Caco-2 (cell line): Measurements from ENCODE around the gene EHD1. TPM values are rescaled to one million over a fixed set of nuclear protein-coding genes. Genes with fewer than 3 reads are reported as not detected.

ENCODE experiments used
- BruUV-seq: library from RNA; stranded (reverse); fragments of 400-500 nt; replicated peaks from 2 replicates; lab custom pipeline; 2021; lab: Mats Ljungman, UMichigan
- CTCF ChIA-PET: fragments of 300-600 bp; sonication (Branson Sonifier 250); formaldehyde crosslinking; loops from one replicate; lab custom pipeline; 2022; ENCODE audit warnings: antibody characterized with exemption; lab: Charles Lee
- POLR2A ChIA-PET: fragments of 300-600 bp; sonication (Branson Sonifier 250); formaldehyde crosslinking; loops from one replicate; lab custom pipeline; 2022; ENCODE audit warnings: antibody characterized with exemption; lab: Charles Lee
- DNase-seq, 2 experiments: peaks; one replicate each; pipeline versions ENCODE4 v3.0.0 to v3.0.0-alpha.2; 2020 to 2022
- H3K27me3 ChIP-seq: replicated peaks from 2 replicates; pipeline ENCODE4 v1.6.0; 2011; ENCODE audit warnings: low read length; ENCODE audit not compliant: control insufficient read depth, insufficient read depth
- H3K36me3 ChIP-seq: 2 replicates; pipeline ENCODE4 v1.5.1; 2011; ENCODE audit warnings: low read length; ENCODE audit not compliant: control insufficient read depth, insufficient read depth
- H3K4me1 ChIP-seq: fragments of 250-450 bp; sonication (Bioruptor Pico); 2 replicates; pipeline ENCODE4 v1.5.1; 2020; ENCODE audit warnings: mild to moderate bottlenecking
- H3K4me3 ChIP-seq: 2 replicates; pipeline ENCODE4 v1.5.1; 2011; ENCODE audit warnings: low read depth, mild to moderate bottlenecking, control low read depth, low read length
- H3K9me3 ChIP-seq: fragments of 250-450 bp; sonication (Bioruptor Pico); 2 replicates; pipeline ENCODE4 v1.5.1; 2020; ENCODE audit warnings: mild to moderate bottlenecking, moderate library complexity
- H3K27ac Mint-ChIP-seq: one replicate; pipeline ENCODE4 v1.8.0; 2022; ENCODE audit warnings: mixed read lengths; ENCODE audit not compliant: unreplicated experiment
- H3K27me3 Mint-ChIP-seq: one replicate; pipeline ENCODE4 v1.8.0; 2022; ENCODE audit warnings: mixed read lengths; ENCODE audit not compliant: insufficient read depth, unreplicated experiment
- H3K36me3 Mint-ChIP-seq: one replicate; pipeline ENCODE4 v1.8.0; 2022; ENCODE audit warnings: mild to moderate bottlenecking, mixed read lengths; ENCODE audit not compliant: insufficient read depth, unreplicated experiment
- H3K4me1 Mint-ChIP-seq: one replicate; pipeline ENCODE4 v1.8.0; 2022; ENCODE audit warnings: low read depth, mixed read lengths; ENCODE audit not compliant: unreplicated experiment
- H3K4me3 Mint-ChIP-seq: one replicate; pipeline ENCODE4 v1.8.0; 2022; ENCODE audit warnings: mild to moderate bottlenecking, moderate library complexity, mixed read lengths; ENCODE audit not compliant: unreplicated experiment
- H3K9me3 Mint-ChIP-seq: one replicate; pipeline ENCODE4 v1.8.0; 2022; ENCODE audit warnings: mixed read lengths; ENCODE audit not compliant: unreplicated experiment
- CTCF ChIP-seq, 2 experiments: fragments of 200-600 bp in 1 of 2; IDR thresholded peaks; 1 replicate in 1 of 2; 2 replicates in 1 of 2; pipeline versions ENCODE4 v1.5.1 to v1.8.0; 2011 to 2022; ENCODE audit warnings: antibody characterized with exemption in 1 of 2, control low read depth in 1 of 2, inconsistent platforms in 1 of 2, low read depth in 1 of 2, low read length in 1 of 2, mild to moderate bottlenecking in 1 of 2, moderate library complexity in 1 of 2; ENCODE audit not compliant: insufficient read depth in 1 of 2, severe bottlenecking in 1 of 2, unreplicated experiment in 1 of 2
- intact Hi-C: fragments of 100-400 bp; cut with micrococcal nuclease; formaldehyde crosslinking; loops from one replicate; pipeline ENCODE4 v1.10.0; 2022; ENCODE audit not compliant: unreplicated experiment
- total RNA-seq: library from RNA; stranded (reverse); gene quantifications from 2 replicates; pipeline ENCODE4 v1.2.3, GENCODE V29; 2022

EHD1 gene
- total RNA-seq, 1 experiment from 2014 or later, result 129 TPM

GRCh38 chr11:64851831-64852351, 26.5 kb downstream of the EHD1 start:
- H3K4me1 ChIP-seq, result peaks cover 43% of the 10 kb centered on the region

DNA sequence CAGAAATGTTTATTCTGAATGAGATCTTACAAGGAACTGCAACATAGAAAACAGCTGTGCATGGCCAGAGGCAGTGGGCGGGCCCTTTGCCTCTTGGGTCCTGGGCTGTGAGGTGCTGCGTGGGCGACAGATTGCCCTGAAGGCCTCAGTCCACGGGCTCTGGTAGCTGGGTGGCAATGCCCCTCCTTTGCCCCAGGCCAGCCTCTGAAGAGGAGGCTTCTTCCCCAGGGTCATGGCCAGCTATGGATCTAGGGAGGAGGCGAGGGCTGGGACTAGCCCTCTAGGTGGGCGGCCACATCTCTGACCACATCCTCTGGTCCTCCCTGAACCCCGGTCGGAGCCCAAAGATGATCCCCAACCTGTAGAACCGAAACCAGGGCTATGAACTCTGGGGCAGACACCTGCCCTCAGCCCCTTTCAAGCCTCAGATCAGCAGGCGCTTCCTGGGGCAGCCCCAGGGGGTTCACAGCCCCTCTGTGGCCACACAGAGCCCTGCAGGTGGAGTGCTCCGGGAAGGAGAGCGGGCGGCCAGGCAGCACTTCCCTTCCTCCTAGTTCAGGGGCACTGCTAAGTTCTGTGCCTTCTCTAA, 27.3 kb downstream of the EHD1 start:
- H3K4me1 Mint-ChIP-seq, result peaks cover 29% of the 10 kb centered on the region
- no peaks in the 10 kb centered on the region for H3K27me3 ChIP-seq
- BruUV-seq, result no TSS peak
- H3K36me3 Mint-ChIP-seq, result peaks cover 60% of the 10 kb centered on the region
- no peaks in the 10 kb centered on the region for H3K9me3 ChIP-seq
- H3K4me3 Mint-ChIP-seq, result no peak overlapping the region
- DNase-seq, result peak in 1 of 2 experiments; percentile 34
- H3K27ac Mint-ChIP-seq, result no peak overlapping the region
- peaks cover 39% of the 10 kb centered on the region for H3K4me1 ChIP-seq
- no peaks in the 10 kb centered on the region for H3K36me3 ChIP-seq
- H3K27me3 Mint-ChIP-seq, result no peaks in the 10 kb centered on the region
- ChIA-PET POLR2A (no interaction called here), CTCF (interaction anchor here (0.6 to 1.0 kb wide), 4 partner anchors 134 to 162 kb away, joined by 3 to 4 read pairs (median 4); partner anchors contain the start of gene BATF2)
- no peak overlapping the region for H3K4me3 ChIP-seq
- TF ChIP-seq CTCF (IDR thresholded peaks at IDR 0.05; ENCODE audit: insufficient read depth in 1 of 2, low read depth in 1 of 2, low read length in 1 of 2, severe bottlenecking in 1 of 2, unreplicated experiment in 1 of 2), result peak in 1 of 2 experiments; percentile 31
- intact Hi-C loops, result no loop called here
- H3K9me3 Mint-ChIP-seq, result no peaks in the 10 kb centered on the region

More at GRCh38 chr11:64851831-64852351, 26.5 kb downstream of the EHD1 start:
- Histone ChIP-seq H3K36me3 (0 out of 2 replicates have a peak, but pooled peaks cover 1% of the 10 kb centered on the region), H3K4me3 (no peak overlapping the region), H3K27me3 (no peaks in the 10 kb centered on the region), H3K9me3 (no peaks in the 10 kb centered on the region)
- H3K4me3 Mint-ChIP-seq, result no peak overlapping the region
- ChIA-PET CTCF (no interaction called here), POLR2A (no interaction called here)
- peaks cover 30% of the 10 kb centered on the region for H3K4me1 Mint-ChIP-seq
- H3K27me3 Mint-ChIP-seq, result no peaks in the 10 kb centered on the region
- no TSS peak for BruUV-seq
- no peaks in the 10 kb centered on the region for H3K9me3 Mint-ChIP-seq
- peak overlapping the region; percentile 69 for H3K27ac Mint-ChIP-seq
- H3K36me3 Mint-ChIP-seq, result peaks cover 66% of the 10 kb centered on the region
- no peak for TF ChIP-seq CTCF (IDR thresholded peaks at IDR 0.05; ENCODE audit: insufficient read depth in 1 of 2, low read depth in 1 of 2, low read length in 1 of 2, severe bottlenecking in 1 of 2, unreplicated experiment in 1 of 2)
- DNase-seq, result no peak
- intact Hi-C loops, result no loop called here

DNA sequence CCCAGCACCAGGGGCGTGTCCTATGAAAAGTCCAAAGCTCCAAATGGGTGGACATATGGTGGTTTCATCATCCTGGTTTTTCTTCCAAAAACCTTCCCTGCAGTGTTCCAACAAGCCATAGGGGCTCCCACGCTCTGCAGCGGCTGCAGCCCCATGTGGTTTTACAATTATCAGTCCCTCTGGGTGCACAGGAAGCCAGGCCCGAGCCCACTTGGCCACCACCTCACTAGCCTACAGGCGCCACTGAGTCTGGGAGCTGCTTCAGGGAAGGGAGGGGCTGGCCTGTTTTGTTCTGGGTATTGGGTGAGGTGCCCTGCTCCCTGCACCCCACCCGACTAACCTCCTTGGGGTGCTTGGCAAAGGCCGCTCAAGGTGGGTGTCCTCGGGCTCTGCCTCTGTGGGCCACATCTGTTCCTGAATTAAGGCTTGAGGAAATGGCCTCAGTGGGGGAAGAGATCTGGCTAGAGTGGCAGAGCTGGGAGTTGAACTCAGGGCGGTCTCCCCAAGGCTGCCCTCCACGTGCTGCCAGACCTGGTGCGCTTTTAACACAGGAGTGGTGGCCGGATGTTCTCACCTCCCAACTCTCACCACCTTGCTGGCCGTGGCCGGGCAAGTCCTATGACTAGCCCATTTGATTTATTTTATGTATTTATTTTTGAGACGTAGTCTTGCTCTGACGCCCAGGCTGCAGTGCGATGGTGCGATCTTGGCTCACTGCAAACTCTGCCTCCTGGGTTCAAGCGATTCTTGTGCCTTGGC, 28.6 kb downstream of the EHD1 start:
- no peak overlapping the region for H3K4me3 Mint-ChIP-seq
- peaks cover 22% of the 10 kb centered on the region for H3K4me1 Mint-ChIP-seq
- BruUV-seq, result no TSS peak
- no peak for DNase-seq
- Histone ChIP-seq H3K9me3 (no peaks in the 10 kb centered on the region), H3K27me3 (no peaks in the 10 kb centered on the region), H3K4me1 (peaks cover 26% of the 10 kb centered on the region), H3K36me3 (no peaks in the 10 kb centered on the region; the same call in 1 of the 2 replicates), H3K4me3 (no peak overlapping the region)
- H3K27me3 Mint-ChIP-seq, result no peaks in the 10 kb centered on the region
- H3K36me3 Mint-ChIP-seq, result peaks cover 54% of the 10 kb centered on the region
- no peaks in the 10 kb centered on the region for H3K9me3 Mint-ChIP-seq
- ChIA-PET POLR2A (interaction anchor here (1.0 kb wide), 1 partner anchor 21 kb away, joined by 3 read pairs; no protein-coding TSS in a partner anchor), CTCF (interaction anchor here (0.5 to 4.9 kb wide), 9 partner anchors 23 to 267 kb away, joined by 3 to 51 read pairs (median 4); partner anchors contain the start of genes EHD1 and ZNHIT2)
- H3K27ac Mint-ChIP-seq, result no peak overlapping the region
- intact Hi-C loops, result loop anchor here (5.0 kb wide), 1 partner anchor 148 kb away; the partner anchor contains the start of gene BATF2
- no peak for TF ChIP-seq CTCF (IDR thresholded peaks at IDR 0.05; ENCODE audit: insufficient read depth in 1 of 2, low read depth in 1 of 2, low read length in 1 of 2, severe bottlenecking in 1 of 2, unreplicated experiment in 1 of 2)
